Measurements from ENCODE around the gene TIMM22. TPM values are rescaled to one million over a fixed set of nuclear protein-coding genes. Genes with fewer than 3 reads are reported as not detected.

TIMM22 gene
- total and polyA plus RNA-seq, 4 donors = 7.2 to 12.2 (median 9.9) TPM

GRCh38 chr17:1010586-1010985 lies 13.7 kb downstream of the TIMM22 start:
- H3K36me3 ChIP-seq (ENCODE audit: control insufficient read depth in 4 of 4, insufficient read depth in 4 of 4, low read length in 4 of 4) = peaks cover 0 to 67% (median 15%) of the 10 kb centered on the region in 4 donors
- no peak overlapping the region for H3K4me3 ChIP-seq
- no peaks in the 10 kb centered on the region for H3K9me3 ChIP-seq (ENCODE audit: control insufficient read depth in 4 of 4, insufficient read depth in 3 of 4, low read length in 3 of 4)
- no peak overlapping the region for H3K9ac ChIP-seq (ENCODE audit: insufficient read depth in 1 of 2, low read length in 2 of 2)
- WGBS, 2 donors = 67 to 77% methylated on average over 14 of the region's 14 CpGs
- H3K4me1 ChIP-seq (ENCODE audit: control insufficient read depth in 5 of 5, insufficient read depth in 5 of 5, low read length in 5 of 5) = peaks cover 0 to 9% (median 6%) of the 10 kb centered on the region in 5 donors
- no peak for DNase-seq
- H3K27me3 ChIP-seq (ENCODE audit: control insufficient read depth in 3 of 3, insufficient read depth in 3 of 3, low read length in 2 of 3) = no peaks in the 10 kb centered on the region
- no peak for TF ChIP-seq CTCF (IDR thresholded peaks at IDR 0.05; ENCODE audit: control extremely low read depth, extremely low read depth)
- no peak for ATAC-seq (ENCODE audit: insufficient read depth, low FRiP score)
- peak overlapping the region in 1 of 2 donors; percentile 42 for H3K27ac ChIP-seq (ENCODE audit: low read depth in 1 of 2, low read length in 1 of 2)

GRCh38 chr17:1011138-1011537 lies 14.2 kb downstream of the TIMM22 start:
- no peaks in the 10 kb centered on the region for H3K27me3 ChIP-seq (ENCODE audit: control insufficient read depth in 3 of 3, insufficient read depth in 3 of 3, low read length in 2 of 3)
- no peak for ATAC-seq (ENCODE audit: insufficient read depth, low FRiP score)
- no peaks in the 10 kb centered on the region for H3K9me3 ChIP-seq (ENCODE audit: control insufficient read depth in 4 of 4, insufficient read depth in 3 of 4, low read length in 3 of 4)
- H3K27ac ChIP-seq (ENCODE audit: low read depth in 1 of 2, low read length in 1 of 2) = peak overlapping the region in 1 of 2 donors; percentile 7
- peaks cover 0 to 63% (median 15%) of the 10 kb centered on the region in 4 donors for H3K36me3 ChIP-seq (ENCODE audit: control insufficient read depth in 4 of 4, insufficient read depth in 4 of 4, low read length in 4 of 4)
- no peak overlapping the region for H3K9ac ChIP-seq (ENCODE audit: insufficient read depth in 1 of 2, low read length in 2 of 2)
- WGBS, 2 donors = 87 to 88% methylated on average over 10 of the region's 10 CpGs
- TF ChIP-seq CTCF (IDR thresholded peaks at IDR 0.05; ENCODE audit: control extremely low read depth, extremely low read depth) = no peak
- H3K4me1 ChIP-seq (ENCODE audit: control insufficient read depth in 5 of 5, insufficient read depth in 5 of 5, low read length in 5 of 5) = peaks cover 0 to 4% (median 3%) of the 10 kb centered on the region in 5 donors
- H3K4me3 ChIP-seq = no peak overlapping the region
- no peak for DNase-seq

GRCh38 chr17:1011760-1012735 lies 15.1 kb downstream of the TIMM22 start:
- no peak for TF ChIP-seq CTCF (IDR thresholded peaks at IDR 0.05; ENCODE audit: control extremely low read depth, extremely low read depth)
- Histone ChIP-seq H3K27ac (ENCODE audit: low read depth in 1 of 2, low read length in 1 of 2) (peak overlapping the region in 1 of 2 donors; percentile 41), H3K4me3 (no peak overlapping the region), H3K4me1 (ENCODE audit: control insufficient read depth in 5 of 5, insufficient read depth in 5 of 5, low read length in 5 of 5) (no peaks in the 10 kb centered on the region), H3K36me3 (ENCODE audit: control insufficient read depth in 4 of 4, insufficient read depth in 4 of 4, low read length in 4 of 4) (peaks cover 0 to 60% (median 14%) of the 10 kb centered on the region in 4 donors), H3K9ac (ENCODE audit: insufficient read depth in 1 of 2, low read length in 2 of 2) (no peak overlapping the region), H3K9me3 (ENCODE audit: control insufficient read depth in 4 of 4, insufficient read depth in 3 of 4, low read length in 3 of 4) (peaks cover 0 to 2% (median 0%) of the 10 kb centered on the region in 4 donors), H3K27me3 (ENCODE audit: control insufficient read depth in 3 of 3, insufficient read depth in 3 of 3, low read length in 2 of 3) (no peaks in the 10 kb centered on the region)
- WGBS, 2 donors = 88 to 93% methylated on average over 57 of the region's 57 CpGs
- ATAC-seq (ENCODE audit: insufficient read depth, low FRiP score) = no peak
- DNase-seq = no peak
